Fibroblast of peridontal ligament (primary cell): ENCODE results near the gene NXT1.
"Not testable (repeated sequence)": the region's sequence is repeated elsewhere in the genome, so short reads cannot be mapped to it uniquely, and the experiment has no call there.

ENCODE experiments used
- DNase-seq: peaks from one replicate; pipeline ENCODE4 v3.0.0-alpha.2; 2010; ENCODE audit errors: extremely low read depth

NXT1 gene

GRCh38 chr20:23331450-23332350 lies 18.9 kb upstream of the NXT1 start:
- DNase-seq: peak; percentile 12

- no peak for DNase-seq
Observed at GRCh38 chr20:23332467-23332866, 18.1 kb upstream of the NXT1 start.

- DNase-seq: no peak
Observed at GRCh38 chr20:23334111-23334510, 16.5 kb upstream of the NXT1 start.

GRCh38 chr20:23335521-23335920 lies 15.1 kb upstream of the NXT1 start:
- no peak for DNase-seq

GRCh38 chr20:23336476-23336875 lies 14.1 kb upstream of the NXT1 start:
- DNase-seq: no peak

- DNase-seq: no peak
Observed at GRCh38 chr20:23337312-23337711, 13.3 kb upstream of the NXT1 start.

GRCh38 chr20:23339986-23340385 lies 10.6 kb upstream of the NXT1 start:
- DNase-seq: no peak

GRCh38 chr20:23340524-23340923 lies 10.1 kb upstream of the NXT1 start:
- DNase-seq: peak; percentile 81

- no peak for DNase-seq
Observed at GRCh38 chr20:23341073-23341472, 9.5 kb upstream of the NXT1 start.

- DNase-seq: no peak
Observed at GRCh38 chr20:23343590-23343989, 7.0 kb upstream of the NXT1 start.

GRCh38 chr20:23344336-23344735 lies 6.3 kb upstream of the NXT1 start:
- DNase-seq: no peak

GRCh38 chr20:23346002-23346401 lies 4.6 kb upstream of the NXT1 start:
- no peak for DNase-seq

- no peak for DNase-seq
Observed at GRCh38 chr20:23347791-23348190, 2.8 kb upstream of the NXT1 start.

GRCh38 chr20:23348510-23348909 lies 2.1 kb upstream of the NXT1 start:
- DNase-seq: not testable (repeated sequence)

GRCh38 chr20:23349338-23350195 lies 1.0 kb upstream of the NXT1 start:
- DNase-seq: peak; percentile 3

- peak; percentile 26 for DNase-seq
Observed at GRCh38 chr20:23350904-23351838, 580 bp downstream of the NXT1 start.

- DNase-seq: no peak
Observed at GRCh38 chr20:23356203-23356602, 5.6 kb downstream of the NXT1 start.

GRCh38 chr20:23357767-23358562 lies 7.4 kb downstream of the NXT1 start:
- peak; percentile 99 for DNase-seq

- no peak for DNase-seq
Observed at GRCh38 chr20:23358563-23358906, 7.9 kb downstream of the NXT1 start.

- DNase-seq: no peak
Observed at GRCh38 chr20:23358923-23359593, 8.5 kb downstream of the NXT1 start.
